ENCODE results near the gene FOXN3. TPM values are rescaled to one million over a fixed set of nuclear protein-coding genes. Genes with fewer than 3 reads are reported as not detected.
A peak's percentile ranks its signal among the peaks of the same experiment; 100 is the strongest.

The FOXN3 gene
- total RNA-seq, 2 donors from 2014 or later = 46.8 to 72.6 TPM

- Histone ChIP-seq H3K4me3 (no peak overlapping the region), H3K27ac (no peak overlapping the region), H3K27me3 (no peaks in the 10 kb centered on the region), H3K9me3 (no peaks in the 10 kb centered on the region), H3K9ac (ENCODE audit: low read depth in 2 of 2, low read length in 2 of 2) (no peak overlapping the region), H3K4me1 (no peaks in the 10 kb centered on the region), H3K36me3 (no peaks in the 10 kb centered on the region)
- no peak for TF ChIP-seq CTCF (IDR thresholded peaks at IDR 0.05)
- DNase-seq = no peak
- intact Hi-C loops (cut with DNase I) = no loop called here
These were observed 137.3 kb downstream of the FOXN3 start for GRCh38 chr14:89279649-89280232.

GRCh38 chr14:89277203-89277602 is 139.8 kb downstream of the FOXN3 start:
- Histone ChIP-seq H3K9me3 (no peaks in the 10 kb centered on the region), H3K27ac (no peak overlapping the region), H3K27me3 (no peaks in the 10 kb centered on the region), H3K4me3 (no peak overlapping the region), H3K9ac (ENCODE audit: low read depth in 2 of 2, low read length in 2 of 2) (no peak overlapping the region), H3K4me1 (no peaks in the 10 kb centered on the region), H3K36me3 (no peaks in the 10 kb centered on the region)
- DNase-seq = no peak
- no peak for TF ChIP-seq CTCF (IDR thresholded peaks at IDR 0.05)
- intact Hi-C loops (cut with DNase I) = no loop called here

- no peaks in the 10 kb centered on the region for H3K36me3 ChIP-seq
- intact Hi-C loops (cut with DNase I) = no loop called here
- no peak for TF ChIP-seq CTCF (IDR thresholded peaks at IDR 0.05)
- no peaks in the 10 kb centered on the region for H3K4me1 ChIP-seq
- DNase-seq = no peak
- no peak overlapping the region for H3K9ac ChIP-seq (ENCODE audit: low read depth in 2 of 2, low read length in 2 of 2)
- no peaks in the 10 kb centered on the region for H3K27me3 ChIP-seq
- H3K27ac ChIP-seq = no peak overlapping the region
- no peaks in the 10 kb centered on the region for H3K9me3 ChIP-seq
- H3K4me3 ChIP-seq = no peak overlapping the region
These were observed 140.5 kb downstream of the FOXN3 start for GRCh38 chr14:89276424-89276975.

GRCh38 chr14:89270439-89271227 is 146.4 kb downstream of the FOXN3 start:
- Histone ChIP-seq H3K9me3 (no peaks in the 10 kb centered on the region), H3K4me1 (no peaks in the 10 kb centered on the region), H3K9ac (ENCODE audit: low read depth in 2 of 2, low read length in 2 of 2) (no peak overlapping the region), H3K36me3 (no peaks in the 10 kb centered on the region), H3K27ac (no peak overlapping the region), H3K27me3 (no peaks in the 10 kb centered on the region), H3K4me3 (no peak overlapping the region)
- TF ChIP-seq CTCF (IDR thresholded peaks at IDR 0.05) = no peak
- peak; percentile 80 for DNase-seq
- intact Hi-C loops (cut with DNase I) = no loop called here

GRCh38 chr14:89269404-89269803 is 147.6 kb downstream of the FOXN3 start:
- no peaks in the 10 kb centered on the region for H3K36me3 ChIP-seq
- H3K4me1 ChIP-seq = no peaks in the 10 kb centered on the region
- H3K9me3 ChIP-seq = no peaks in the 10 kb centered on the region
- DNase-seq = no peak
- no peak for TF ChIP-seq CTCF (IDR thresholded peaks at IDR 0.05)
- H3K27me3 ChIP-seq = no peaks in the 10 kb centered on the region
- H3K4me3 ChIP-seq = no peak overlapping the region
- no peak overlapping the region for H3K27ac ChIP-seq
- H3K9ac ChIP-seq (ENCODE audit: low read depth in 2 of 2, low read length in 2 of 2) = no peak overlapping the region
- intact Hi-C loops (cut with DNase I) = no loop called here

All from colonic mucosa (tissue), 4 donors.